Activated T-cell treated with anti-CD3 and anti-CD28 coated beads, Interleukin-2, amount 50 U/mL, for 24 hours (primary cell): Measurements from ENCODE around the gene ASPDH.
"Not testable (repeated sequence)": the region's sequence is repeated elsewhere in the genome, so short reads cannot be mapped to it uniquely, and the experiment has no call there.

Experiments used
- DNase-seq: peaks from one replicate; pipeline ENCODE4 v3.0.0-alpha.2; 2020
- H3K27ac Mint-ChIP-seq: 2 replicates; pipeline ENCODE4 v1.8.0; 2020; ENCODE audit warnings: mild to moderate bottlenecking, mixed read lengths
- H3K27me3 Mint-ChIP-seq: 2 replicates; pipeline ENCODE4 v1.8.0; 2020; ENCODE audit warnings: mixed read lengths
- H3K36me3 Mint-ChIP-seq: 2 replicates; pipeline ENCODE4 v1.8.0; 2020; ENCODE audit warnings: low read depth, mixed read lengths
- H3K4me1 Mint-ChIP-seq: 2 replicates; pipeline ENCODE4 v1.8.0; 2020; ENCODE audit warnings: low read depth, mixed read lengths
- H3K4me3 Mint-ChIP-seq: 2 replicates; pipeline ENCODE4 v1.8.0; 2020; ENCODE audit warnings: mild to moderate bottlenecking, moderate library complexity, mixed read lengths
- H3K9me3 Mint-ChIP-seq: 2 replicates; pipeline ENCODE4 v1.8.0; 2020; ENCODE audit warnings: mixed read lengths

ASPDH gene

GRCh38 chr19:50473336-50473735 lies 40.4 kb downstream of the ASPDH start:
- peaks cover 17% of the 10 kb centered on the region for H3K36me3 Mint-ChIP-seq
- not testable (repeated sequence) for H3K27me3 Mint-ChIP-seq, H3K9me3 Mint-ChIP-seq, H3K27ac Mint-ChIP-seq, H3K4me3 Mint-ChIP-seq, DNase-seq
- H3K4me1 Mint-ChIP-seq = peaks cover 16% of the 10 kb centered on the region

GRCh38 chr19:50468818-50469217 lies 44.9 kb downstream of the ASPDH start:
- Mint-ChIP-seq H3K27ac (no peak overlapping the region), H3K36me3 (no peaks in the 10 kb centered on the region), H3K9me3 (no peaks in the 10 kb centered on the region), H3K4me3 (no peak overlapping the region), H3K4me1 (no peaks in the 10 kb centered on the region), H3K27me3 (peaks cover 6% of the 10 kb centered on the region)
- DNase-seq = no peak

GRCh38 chr19:50467566-50467965 lies 46.1 kb downstream of the ASPDH start:
- no peaks in the 10 kb centered on the region for H3K9me3 Mint-ChIP-seq
- H3K4me3 Mint-ChIP-seq = no peak overlapping the region
- no peak overlapping the region for H3K27ac Mint-ChIP-seq

GRCh38 chr19:50466706-50467039 lies 47.0 kb downstream of the ASPDH start:
- H3K4me1 Mint-ChIP-seq = no peaks in the 10 kb centered on the region
- no peaks in the 10 kb centered on the region for H3K36me3 Mint-ChIP-seq
- H3K27ac Mint-ChIP-seq = no peak overlapping the region
- H3K27me3 Mint-ChIP-seq = peaks cover 10% of the 10 kb centered on the region
- H3K4me3 Mint-ChIP-seq = no peak overlapping the region
- H3K9me3 Mint-ChIP-seq = no peaks in the 10 kb centered on the region
- DNase-seq = no peak

More at GRCh38 chr19:50467566-50467965, 46.1 kb downstream of the ASPDH start:
- no peaks in the 10 kb centered on the region for H3K4me1 Mint-ChIP-seq
- DNase-seq = no peak
- H3K27me3 Mint-ChIP-seq = peaks cover 8% of the 10 kb centered on the region
- H3K36me3 Mint-ChIP-seq = no peaks in the 10 kb centered on the region

- H3K4me3 Mint-ChIP-seq = no peak overlapping the region
- H3K4me1 Mint-ChIP-seq = peaks cover 3% of the 10 kb centered on the region
- no peaks in the 10 kb centered on the region for H3K9me3 Mint-ChIP-seq
- H3K36me3 Mint-ChIP-seq = no peaks in the 10 kb centered on the region
- H3K27me3 Mint-ChIP-seq = peaks cover 15% of the 10 kb centered on the region
- DNase-seq = no peak
- no peak overlapping the region for H3K27ac Mint-ChIP-seq
These were observed 47.6 kb downstream of the ASPDH start for GRCh38 chr19:50465986-50466705.

GRCh38 chr19:50465000-50465399 lies 48.7 kb downstream of the ASPDH start:
- Mint-ChIP-seq H3K9me3 (no peaks in the 10 kb centered on the region), H3K4me1 (peaks cover 10% of the 10 kb centered on the region), H3K27ac (no peak overlapping the region), H3K36me3 (no peaks in the 10 kb centered on the region), H3K27me3 (peaks cover 21% of the 10 kb centered on the region), H3K4me3 (no peak overlapping the region)
- no peak for DNase-seq

GRCh38 chr19:50464348-50464747 lies 49.4 kb downstream of the ASPDH start:
- Mint-ChIP-seq H3K4me3 (no peak overlapping the region), H3K27ac (no peak overlapping the region), H3K9me3 (no peaks in the 10 kb centered on the region), H3K4me1 (peaks cover 13% of the 10 kb centered on the region), H3K36me3 (no peaks in the 10 kb centered on the region), H3K27me3 (peaks cover 24% of the 10 kb centered on the region)
- no peak for DNase-seq

GRCh38 chr19:50462970-50463369 lies 50.7 kb downstream of the ASPDH start:
- Mint-ChIP-seq H3K36me3 (no peaks in the 10 kb centered on the region), H3K4me1 (peaks cover 13% of the 10 kb centered on the region), H3K27me3 (peaks cover 32% of the 10 kb centered on the region), H3K9me3 (no peaks in the 10 kb centered on the region), H3K4me3 (no peak overlapping the region), H3K27ac (no peak overlapping the region)
- no peak for DNase-seq
